GDM1 (cell line): ENCODE data around the gene FAM181A.
A peak's percentile ranks its signal among the peaks of the same experiment; 100 is the strongest.

ENCODE experiments used
- DNase-seq: peaks from one replicate; lab custom pipeline; 2025; lab: John Stamatoyannopoulos, UW

The FAM181A gene

GRCh38 chr14:93929048-93929535, 1.9 kb downstream of the FAM181A start:
- no peak for DNase-seq

- no peak for DNase-seq
These were observed 2.5 kb downstream of the FAM181A start for GRCh38 chr14:93929657-93930056.

DNA sequence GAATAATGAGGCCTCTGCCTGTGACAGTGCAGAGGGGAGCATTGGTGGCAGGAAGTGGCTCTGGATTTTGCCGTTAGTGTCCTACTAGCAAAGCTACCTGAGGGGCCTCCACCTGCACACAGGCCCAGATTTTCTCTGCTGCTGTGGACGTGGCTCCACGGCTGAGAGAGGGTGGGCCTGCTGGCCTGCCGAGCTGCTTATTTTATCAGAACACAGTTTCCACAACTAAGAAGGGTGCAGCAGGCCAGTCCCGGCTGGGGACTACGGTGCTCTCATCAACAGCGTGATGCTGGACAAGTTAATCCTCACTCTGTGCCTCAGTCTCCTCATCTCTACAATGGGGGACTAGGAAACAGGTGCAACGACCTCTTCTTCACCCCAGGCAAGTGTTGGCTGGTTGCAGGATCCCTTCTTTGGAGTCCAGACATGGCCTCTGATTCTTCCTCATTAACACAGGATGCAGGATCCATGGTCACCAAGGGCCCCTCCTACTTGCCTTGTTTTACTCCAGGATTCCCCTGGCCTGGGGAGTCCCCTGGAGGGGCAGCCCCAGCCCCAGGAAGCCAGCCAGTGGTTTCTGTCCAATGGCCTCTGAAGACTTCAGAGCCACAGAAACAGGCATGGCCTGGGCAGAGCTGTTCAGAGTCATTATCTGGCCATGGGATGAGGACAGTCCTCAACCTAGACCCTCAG, 3.3 kb downstream of the FAM181A start:
- no peak for DNase-seq

DNA sequence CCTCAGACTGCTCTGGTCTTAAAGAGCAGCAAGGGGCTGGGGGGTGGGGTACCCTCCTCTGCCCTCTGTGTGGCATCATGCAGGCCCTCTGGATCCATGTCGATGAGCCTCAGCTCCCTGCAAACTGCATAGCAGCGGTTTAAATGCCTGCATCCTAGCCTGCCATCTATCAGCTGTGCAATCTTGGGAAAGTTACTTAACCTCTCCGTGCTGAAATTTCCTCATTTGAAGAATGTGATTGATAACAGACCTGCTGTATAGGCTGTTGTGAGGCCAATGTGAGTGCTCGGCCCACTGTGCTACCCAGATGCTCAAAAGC, 3.8 kb downstream of the FAM181A start:
- no peak for DNase-seq

GRCh38 chr14:93932642-93933041, 5.5 kb downstream of the FAM181A start:
- DNase-seq: no peak

DNA sequence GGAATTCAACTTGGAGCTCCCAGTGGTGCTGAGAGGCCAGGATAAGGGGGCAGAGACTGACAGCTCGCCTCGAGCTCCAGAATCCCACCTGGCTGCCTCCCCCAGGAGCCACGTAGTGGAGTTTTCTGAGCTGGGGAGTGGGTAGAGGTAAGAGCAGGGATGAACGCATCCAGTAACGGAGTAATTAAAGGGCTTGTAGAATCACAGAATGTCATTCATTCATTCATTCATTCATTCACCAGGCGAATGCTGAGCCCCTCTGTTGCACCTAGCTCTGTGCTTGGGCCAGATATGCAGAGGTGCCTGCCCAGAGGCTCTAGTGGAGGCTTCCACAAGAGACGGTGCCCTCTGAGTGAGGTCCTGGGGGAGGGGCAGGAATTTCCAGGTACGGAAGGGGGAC, 8.1 kb downstream of the FAM181A start:
- no peak for DNase-seq

DNA sequence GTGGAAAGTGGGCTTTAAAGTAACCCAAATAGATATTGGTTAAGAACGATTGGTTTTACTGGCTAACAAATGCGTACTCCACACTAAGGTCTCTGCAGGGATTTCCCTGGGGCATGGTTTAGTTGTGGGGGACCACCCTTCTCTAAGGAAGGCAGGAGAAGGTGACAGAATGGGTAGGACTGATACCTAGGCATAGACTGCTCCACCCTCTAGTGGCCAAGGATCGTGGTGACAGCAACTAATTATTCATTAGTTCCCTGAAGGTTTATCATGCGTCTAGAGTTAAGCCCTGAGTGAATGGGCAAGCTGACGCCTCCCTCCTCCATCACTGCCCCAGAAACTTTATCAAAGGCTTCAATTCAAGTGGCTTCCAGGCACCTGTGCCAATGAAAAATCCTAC, 9.1 kb downstream of the FAM181A start:
- DNase-seq: no peak

- DNase-seq: no peak
These were observed 9.8 kb downstream of the FAM181A start for GRCh38 chr14:93936926-93937325.

GRCh38 chr14:93937519-93937918, 10.4 kb downstream of the FAM181A start:
- DNase-seq: no peak

DNA sequence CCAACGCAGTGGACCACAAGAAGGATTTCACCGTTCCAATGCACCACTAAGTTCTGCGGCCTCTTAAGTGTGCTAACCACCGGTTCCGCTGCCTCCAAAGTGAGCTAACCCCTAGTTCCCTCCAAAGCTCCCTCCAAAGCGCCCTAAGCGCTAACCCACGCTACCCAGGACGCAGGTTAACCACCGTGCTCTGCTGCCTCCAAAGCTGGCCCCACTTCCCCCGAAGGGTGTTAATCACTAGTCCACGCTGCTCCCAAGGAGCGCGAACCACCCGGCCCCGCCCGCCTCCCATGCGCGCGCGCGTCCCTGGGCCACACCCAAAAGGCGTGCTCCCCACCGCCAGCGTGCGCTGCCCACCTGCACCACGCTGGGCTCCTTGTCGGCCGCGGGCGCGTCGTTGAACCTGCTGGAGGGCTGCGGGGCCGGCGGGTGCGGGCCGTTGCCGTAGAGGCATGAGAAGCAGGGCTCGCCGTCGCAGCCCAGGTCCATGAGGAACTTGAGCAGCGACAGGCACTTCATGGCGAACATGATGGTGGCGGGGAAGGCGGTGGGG, 11.7 kb downstream of the FAM181A start:
- DNase-seq: no peak

- peak; percentile 65 for DNase-seq
These were observed 12.4 kb downstream of the FAM181A start for GRCh38 chr14:93939304-93940229.

- DNase-seq: no peak
These were observed 13.3 kb downstream of the FAM181A start for GRCh38 chr14:93940437-93940836.

DNA sequence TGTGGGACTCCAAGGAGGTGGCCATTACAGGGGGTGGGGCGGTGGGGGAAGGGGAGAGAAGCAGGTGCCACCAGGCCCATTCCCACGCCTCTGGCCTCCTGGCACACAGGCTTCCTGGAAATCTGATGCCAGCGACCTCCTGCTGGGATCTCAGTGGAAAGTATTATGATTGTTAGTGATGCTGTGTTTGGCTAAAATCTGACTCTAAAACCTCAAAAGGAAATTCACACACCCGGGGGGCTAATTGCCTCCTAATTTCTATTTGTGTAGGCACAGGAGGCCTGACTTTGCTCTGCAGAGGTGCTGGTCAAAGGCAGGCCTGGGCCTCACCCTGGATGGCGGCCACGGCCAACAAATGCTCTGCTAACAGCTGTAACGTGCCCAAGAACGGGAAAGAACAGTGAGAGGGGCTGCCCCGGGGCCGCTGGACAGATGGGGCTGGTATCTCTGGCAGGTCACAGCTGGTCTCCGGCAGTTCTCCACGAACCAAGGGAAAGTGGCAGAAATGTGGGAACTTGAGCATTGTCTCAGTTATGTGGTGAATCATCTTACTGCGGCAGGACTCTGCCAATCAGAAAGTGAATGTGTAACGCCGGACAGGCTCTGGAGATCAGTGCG, 14.3 kb downstream of the FAM181A start:
- DNase-seq: no peak

DNA sequence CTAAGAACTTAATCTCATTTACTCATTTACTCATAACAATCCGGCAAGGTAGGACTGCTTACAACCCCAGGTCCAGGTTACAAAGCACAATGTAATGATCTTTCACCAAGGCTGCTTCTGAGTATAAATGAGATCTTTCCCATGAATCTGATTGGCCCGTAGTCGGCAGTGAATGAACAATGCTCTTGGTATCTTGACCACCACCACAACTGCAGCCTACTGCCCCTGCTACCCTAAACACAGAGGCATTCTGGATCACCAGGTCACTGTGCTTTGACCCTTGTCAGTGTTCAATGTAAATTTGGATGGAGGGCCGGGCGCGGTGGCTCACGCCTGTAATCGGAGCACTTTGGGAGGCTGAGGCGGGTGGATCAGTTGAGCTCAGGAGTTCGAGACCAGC, 15.9 kb downstream of the FAM181A start:
- DNase-seq: no peak

DNA sequence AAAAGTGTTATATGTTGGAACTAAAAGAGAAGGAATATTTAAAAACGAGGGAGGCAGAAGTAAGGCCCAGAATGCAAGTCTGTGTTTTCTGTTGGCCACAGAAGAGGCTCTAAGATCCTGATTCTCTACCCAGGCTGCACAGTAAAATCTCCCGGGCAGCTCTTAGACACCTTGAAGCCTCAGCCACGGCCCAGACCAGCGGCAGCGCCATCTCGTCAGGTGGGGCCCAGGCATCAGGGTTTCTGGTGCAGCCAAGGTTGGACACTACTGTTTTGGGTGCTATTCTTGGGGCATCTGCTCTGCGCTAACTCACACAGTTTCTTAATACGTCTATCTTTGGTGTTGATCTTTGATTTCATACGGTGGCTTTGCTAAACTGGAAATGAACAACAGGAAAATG, 16.8 kb downstream of the FAM181A start:
- no peak for DNase-seq

GRCh38 chr14:93944348-93945069, 17.4 kb downstream of the FAM181A start:
- no peak for DNase-seq

DNA sequence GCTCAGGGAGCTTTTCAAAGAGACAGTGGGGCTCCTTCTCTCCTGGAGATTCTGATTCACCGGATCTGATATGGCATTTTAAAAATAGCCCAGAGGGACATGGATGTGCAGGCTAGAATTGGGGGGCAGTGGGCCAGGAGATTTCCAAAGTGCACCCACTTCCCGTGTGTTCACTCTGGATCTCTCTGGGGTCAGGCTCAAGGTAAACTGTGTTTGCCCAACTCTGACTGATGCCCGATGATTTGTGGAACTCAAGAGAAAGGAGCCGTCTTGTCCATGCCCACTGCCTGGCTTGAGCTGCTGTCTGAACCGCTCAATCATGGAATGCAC, 17.9 kb downstream of the FAM181A start:
- DNase-seq: no peak

DNA sequence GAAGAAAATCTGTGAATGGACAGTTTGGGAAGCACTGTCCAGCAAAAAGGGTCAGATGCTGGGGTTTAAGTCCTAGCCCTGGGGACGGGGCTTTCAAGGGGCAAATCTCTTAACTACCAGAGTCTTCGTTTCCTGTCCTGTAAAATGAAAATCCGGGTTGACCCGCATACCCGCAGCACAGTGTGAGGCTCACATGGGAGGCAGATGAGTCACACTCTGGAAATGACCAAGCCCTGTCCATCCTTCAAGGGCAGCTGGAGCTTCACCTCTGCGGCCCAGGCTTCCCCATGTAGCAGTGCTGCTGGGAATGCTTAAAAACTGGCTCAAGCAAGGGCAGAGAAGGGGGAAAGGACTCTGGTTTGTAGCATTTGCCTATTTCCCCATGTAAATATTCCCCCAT, 19.0 kb downstream of the FAM181A start:
- DNase-seq: no peak

DNA sequence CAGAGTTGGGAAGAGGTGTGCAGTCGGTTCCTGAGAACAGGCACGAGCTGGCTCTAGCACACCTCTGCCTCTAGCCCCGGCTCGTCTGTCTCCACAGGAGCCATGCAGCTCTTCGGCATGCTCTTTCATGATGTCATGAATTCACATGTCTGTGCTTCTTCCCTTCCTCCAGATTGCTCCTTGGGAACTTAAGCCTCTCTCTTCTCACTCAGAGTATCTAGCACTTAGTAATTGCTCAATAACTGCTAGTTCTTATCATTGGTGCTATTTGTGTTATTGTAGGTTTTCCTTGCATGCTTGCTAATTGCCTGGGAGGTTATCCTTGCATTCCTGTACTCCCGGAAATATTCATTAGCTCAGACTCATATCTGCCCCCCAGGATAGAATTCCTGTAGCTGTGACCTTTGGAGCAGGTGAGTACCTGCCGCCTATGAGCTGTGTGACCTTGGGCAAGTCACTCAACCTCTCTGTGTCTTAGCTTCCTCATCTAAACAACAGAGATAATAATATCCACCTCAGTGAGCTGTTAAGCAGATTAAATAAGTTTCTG, 19.5 kb downstream of the FAM181A start:
- DNase-seq: no peak

DNA sequence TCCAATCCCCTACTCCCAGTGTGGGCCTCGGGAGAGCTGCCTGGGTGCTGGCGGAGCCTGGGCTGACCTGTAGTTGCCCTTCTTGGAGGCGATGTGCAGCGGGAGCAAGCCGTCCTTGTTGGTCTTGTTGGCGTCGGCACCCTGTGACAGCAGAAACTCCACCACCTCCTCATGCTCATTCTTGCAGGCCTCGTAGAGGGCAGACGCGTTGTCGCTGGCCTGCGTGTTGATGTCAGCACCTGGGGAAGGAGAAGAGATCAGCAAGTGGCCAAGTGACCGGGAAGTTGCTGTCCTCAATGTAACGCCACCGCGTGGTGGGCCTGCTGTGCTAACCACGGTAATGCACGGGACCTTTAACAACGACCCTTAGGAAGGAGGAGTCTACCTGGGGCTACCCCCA, 20.1 kb downstream of the FAM181A start:
- DNase-seq: no peak

DNA sequence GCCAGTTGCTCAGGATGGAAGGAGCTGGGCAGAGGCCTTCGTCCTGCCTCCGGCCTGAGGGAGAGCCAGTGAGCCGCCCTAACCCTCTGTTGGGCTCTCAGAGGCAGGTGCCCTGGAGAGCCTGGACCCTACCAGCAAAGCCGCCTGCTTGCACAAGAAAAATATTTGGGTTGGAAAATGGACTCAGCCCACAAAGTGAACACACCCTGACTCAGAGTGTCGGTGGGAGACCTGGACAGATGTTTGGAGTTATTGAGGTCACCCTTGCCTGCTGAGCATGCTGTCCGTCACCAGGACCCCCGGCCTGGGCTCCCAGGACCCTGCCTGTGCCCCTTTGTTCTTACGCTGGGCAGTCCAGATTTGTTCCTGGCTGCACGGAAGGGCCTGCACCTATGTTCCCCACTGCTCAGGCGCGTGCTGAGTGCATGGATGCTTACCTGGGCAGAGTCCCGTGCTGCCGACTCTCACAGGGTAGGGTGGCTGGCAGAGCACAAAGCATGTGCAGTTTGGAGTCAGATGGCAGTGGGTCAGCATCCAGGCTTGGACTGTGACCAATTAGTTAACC, 22.4 kb downstream of the FAM181A start:
- DNase-seq: no peak
